GM19043 (cell line): ENCODE data around the gene LMNB1.
"Not testable (repeated sequence)": the region's sequence is repeated elsewhere in the genome, so short reads cannot be mapped to it uniquely, and the experiment has no call there.

Experiments used
- ATAC-seq: cut with Tn5 transposase; IDR thresholded peaks from one replicate; pipeline ENCODE4 v1.9.1; 2021; ENCODE audit warnings: low read depth; ENCODE audit not compliant: unreplicated experiment

The LMNB1 gene

GRCh38 chr5:126776499-126777256, at the start of gene LMNB1:
TSS of gene LMNB1 (plus strand) at chr5:126777136. CDS start at chr5:126777509, 373 bp downstream.
- ATAC-seq: peak; percentile 57

- ATAC-seq: no peak
Measured at GRCh38 chr5:126732716-126733115, 44.2 kb upstream of the LMNB1 start.

GRCh38 chr5:126734573-126734972, 42.4 kb upstream of the LMNB1 start:
- ATAC-seq: not testable (repeated sequence)

GRCh38 chr5:126736141-126736540, 40.8 kb upstream of the LMNB1 start:
- no peak for ATAC-seq

GRCh38 chr5:126741361-126741760, 35.6 kb upstream of the LMNB1 start:
- ATAC-seq: no peak

- ATAC-seq: no peak
Measured at GRCh38 chr5:126742425-126742824, 34.5 kb upstream of the LMNB1 start.

GRCh38 chr5:126744836-126745235, 32.1 kb upstream of the LMNB1 start:
- ATAC-seq: no peak

GRCh38 chr5:126745259-126745992, 31.5 kb upstream of the LMNB1 start:
- no peak for ATAC-seq

GRCh38 chr5:126746290-126746689, 30.6 kb upstream of the LMNB1 start:
- ATAC-seq: no peak

- ATAC-seq: no peak
Measured at GRCh38 chr5:126752081-126752785, 24.7 kb upstream of the LMNB1 start.

- no peak for ATAC-seq
Measured at GRCh38 chr5:126753227-126753626, 23.7 kb upstream of the LMNB1 start.

GRCh38 chr5:126754609-126755008, 22.3 kb upstream of the LMNB1 start:
- ATAC-seq: no peak

GRCh38 chr5:126755593-126755992, 21.3 kb upstream of the LMNB1 start:
- ATAC-seq: no peak

- no peak for ATAC-seq
Measured at GRCh38 chr5:126757713-126758357, 19.1 kb upstream of the LMNB1 start.

- ATAC-seq: no peak
Measured at GRCh38 chr5:126763371-126763770, 13.6 kb upstream of the LMNB1 start.

GRCh38 chr5:126769703-126770102, 7.2 kb upstream of the LMNB1 start:
- no peak for ATAC-seq

- ATAC-seq: not testable (repeated sequence)
Measured at GRCh38 chr5:126773536-126773935, 3.4 kb upstream of the LMNB1 start.

- not testable (repeated sequence) for ATAC-seq
Measured at GRCh38 chr5:126774595-126774994, 2.3 kb upstream of the LMNB1 start.

GRCh38 chr5:126777257-126777974, 480 bp downstream of the LMNB1 start:
- ATAC-seq: no peak
